ENCODE measurements around the gene EDC3. TPM values are rescaled to one million over a fixed set of nuclear protein-coding genes. Genes with fewer than 3 reads are reported as not detected.

EDC3 gene
- total RNA-seq, 1 experiment from 2014 or later = 62.0 TPM

DNA sequence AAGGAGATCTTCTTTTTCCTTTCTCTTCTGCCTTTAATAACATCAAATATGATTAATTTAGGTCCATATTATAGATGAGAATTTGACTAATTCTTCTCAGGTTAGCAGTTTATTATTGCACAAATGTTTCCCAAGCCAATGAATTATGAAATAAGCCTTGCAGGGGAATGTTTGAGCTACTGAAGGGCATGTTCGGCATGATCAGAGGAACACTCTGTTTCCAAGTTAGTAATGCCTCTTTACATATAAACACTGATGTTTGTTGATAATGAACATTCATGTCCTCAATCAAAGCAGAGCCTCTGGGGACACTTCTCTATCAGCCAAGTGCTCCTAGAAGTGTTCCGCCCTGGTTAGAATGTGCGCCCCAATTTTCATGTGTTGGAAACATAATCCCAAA, 39.5 kb upstream of the EDC3 start:
- Mint-ChIP-seq H3K9me3 (ENCODE audit: unreplicated experiment) (no peaks in the 10 kb centered on the region), H3K36me3 (ENCODE audit: insufficient read depth, unreplicated experiment) (peaks cover 5% of the 10 kb centered on the region), H3K27me3 (ENCODE audit: insufficient read depth, unreplicated experiment) (no peaks in the 10 kb centered on the region), H3K27ac (ENCODE audit: unreplicated experiment) (no peak overlapping the region), H3K4me3 (ENCODE audit: unreplicated experiment) (no peak overlapping the region), H3K4me1 (ENCODE audit: low read depth, unreplicated experiment) (peaks cover 12% of the 10 kb centered on the region)
- H3K4me1 ChIP-seq = peaks cover 16% of the 10 kb centered on the region
- TF ChIP-seq, protein P1, sequence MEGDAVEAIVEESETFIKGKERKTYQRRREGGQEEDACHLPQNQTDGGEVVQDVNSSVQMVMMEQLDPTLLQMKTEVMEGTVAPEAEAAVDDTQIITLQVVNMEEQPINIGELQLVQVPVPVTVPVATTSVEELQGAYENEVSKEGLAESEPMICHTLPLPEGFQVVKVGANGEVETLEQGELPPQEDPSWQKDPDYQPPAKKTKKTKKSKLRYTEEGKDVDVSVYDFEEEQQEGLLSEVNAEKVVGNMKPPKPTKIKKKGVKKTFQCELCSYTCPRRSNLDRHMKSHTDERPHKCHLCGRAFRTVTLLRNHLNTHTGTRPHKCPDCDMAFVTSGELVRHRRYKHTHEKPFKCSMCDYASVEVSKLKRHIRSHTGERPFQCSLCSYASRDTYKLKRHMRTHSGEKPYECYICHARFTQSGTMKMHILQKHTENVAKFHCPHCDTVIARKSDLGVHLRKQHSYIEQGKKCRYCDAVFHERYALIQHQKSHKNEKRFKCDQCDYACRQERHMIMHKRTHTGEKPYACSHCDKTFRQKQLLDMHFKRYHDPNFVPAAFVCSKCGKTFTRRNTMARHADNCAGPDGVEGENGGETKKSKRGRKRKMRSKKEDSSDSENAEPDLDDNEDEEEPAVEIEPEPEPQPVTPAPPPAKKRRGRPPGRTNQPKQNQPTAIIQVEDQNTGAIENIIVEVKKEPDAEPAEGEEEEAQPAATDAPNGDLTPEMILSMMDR (IDR thresholded peaks at IDR 0.05; ENCODE audit: insufficient read depth in 1 of 2, low read depth in 1 of 2, low read length in 1 of 2, severe bottlenecking in 1 of 2, unreplicated experiment in 1 of 2) = no peak
- ChIA-PET POLR2A (no interaction called here), CTCF (no interaction called here)
- no peaks in the 10 kb centered on the region for H3K27me3 ChIP-seq (replicated peaks; ENCODE audit: control insufficient read depth, insufficient read depth, low read length)
- no peak for DNase-seq
- no peaks in the 10 kb centered on the region for H3K36me3 ChIP-seq (ENCODE audit: control insufficient read depth, insufficient read depth, low read length)
- H3K9me3 ChIP-seq = no peaks in the 10 kb centered on the region
- intact Hi-C loops (cut with micrococcal nuclease; ENCODE audit: unreplicated experiment) = no loop called here
- BruUV-seq (replicated peaks) = no TSS peak
- H3K4me3 ChIP-seq (ENCODE audit: low read depth, low read length) = no peak overlapping the region

DNA sequence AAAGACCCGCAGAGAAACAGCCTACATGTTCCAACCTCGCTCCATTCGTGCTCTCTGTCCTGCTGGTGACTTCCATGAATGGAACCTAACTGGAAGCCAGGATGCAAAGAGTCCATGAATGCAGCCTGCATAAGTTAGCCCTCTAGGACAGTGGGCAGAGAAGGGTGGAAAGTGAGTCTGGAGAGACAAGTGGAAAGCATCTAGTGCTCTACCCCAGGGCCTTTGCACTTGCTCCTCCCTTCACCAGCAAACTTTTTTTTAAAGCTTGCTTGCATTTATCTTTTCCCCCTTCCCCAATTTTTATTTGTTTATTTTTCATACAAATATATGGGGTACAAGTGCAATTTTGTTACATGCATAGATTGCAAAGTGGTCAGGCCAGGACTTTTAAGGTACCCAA, 37.4 kb upstream of the EDC3 start:
- no peaks in the 10 kb centered on the region for H3K27me3 Mint-ChIP-seq (ENCODE audit: insufficient read depth, unreplicated experiment)
- TF ChIP-seq, protein P1 (IDR thresholded peaks at IDR 0.05; ENCODE audit: insufficient read depth in 1 of 2, low read depth in 1 of 2, low read length in 1 of 2, severe bottlenecking in 1 of 2, unreplicated experiment in 1 of 2) = no peak
- no peaks in the 10 kb centered on the region for H3K27me3 ChIP-seq (replicated peaks; ENCODE audit: control insufficient read depth, insufficient read depth, low read length)
- intact Hi-C loops (cut with micrococcal nuclease; ENCODE audit: unreplicated experiment) = no loop called here
- H3K4me3 Mint-ChIP-seq (ENCODE audit: unreplicated experiment) = no peak overlapping the region
- DNase-seq = no peak
- no peak overlapping the region for H3K4me3 ChIP-seq (ENCODE audit: low read depth, low read length)
- POLR2A ChIA-PET = no interaction called here
- no TSS peak for BruUV-seq (replicated peaks)
- peaks cover 19% of the 10 kb centered on the region for H3K4me1 Mint-ChIP-seq (ENCODE audit: low read depth, unreplicated experiment)
- no peaks in the 10 kb centered on the region for H3K36me3 ChIP-seq (ENCODE audit: control insufficient read depth, insufficient read depth, low read length)
- no peak overlapping the region for H3K27ac Mint-ChIP-seq (ENCODE audit: unreplicated experiment)
- H3K9me3 Mint-ChIP-seq (ENCODE audit: unreplicated experiment) = no peaks in the 10 kb centered on the region
- CTCF ChIA-PET = no interaction called here
- peaks cover 10% of the 10 kb centered on the region for H3K36me3 Mint-ChIP-seq (ENCODE audit: insufficient read depth, unreplicated experiment)
- H3K4me1 ChIP-seq = peaks cover 22% of the 10 kb centered on the region
- no peaks in the 10 kb centered on the region for H3K9me3 ChIP-seq

DNA sequence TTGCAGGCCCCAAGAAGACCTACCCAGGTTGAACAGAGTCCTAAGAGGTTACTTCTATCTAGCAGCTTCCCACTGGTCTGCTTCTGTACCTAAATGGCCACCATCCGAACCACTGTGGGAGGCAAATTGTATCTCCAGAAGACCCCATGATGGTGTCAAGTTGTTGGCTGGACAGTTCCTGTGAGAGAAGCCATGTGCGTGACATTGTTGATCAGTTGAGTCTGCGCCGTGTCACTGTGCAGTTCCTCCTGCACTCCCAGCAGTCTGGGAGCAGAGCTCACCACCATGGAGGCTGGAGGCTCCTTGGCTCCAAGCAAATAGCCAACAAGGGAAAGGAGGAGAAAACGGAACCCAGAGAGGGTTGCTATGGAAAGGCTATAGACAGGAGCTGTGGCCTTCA, 37.0 kb upstream of the EDC3 start:
- Histone ChIP-seq H3K4me3 (ENCODE audit: low read depth, low read length) (no peak overlapping the region), H3K9me3 (no peaks in the 10 kb centered on the region), H3K36me3 (ENCODE audit: control insufficient read depth, insufficient read depth, low read length) (no peaks in the 10 kb centered on the region), H3K27me3 (replicated peaks; ENCODE audit: control insufficient read depth, insufficient read depth, low read length) (no peaks in the 10 kb centered on the region), H3K4me1 (peaks cover 22% of the 10 kb centered on the region)
- BruUV-seq (replicated peaks) = no TSS peak
- Mint-ChIP-seq H3K4me3 (ENCODE audit: unreplicated experiment) (no peak overlapping the region), H3K36me3 (ENCODE audit: insufficient read depth, unreplicated experiment) (peaks cover 10% of the 10 kb centered on the region), H3K4me1 (ENCODE audit: low read depth, unreplicated experiment) (peaks cover 19% of the 10 kb centered on the region), H3K27ac (ENCODE audit: unreplicated experiment) (no peak overlapping the region), H3K27me3 (ENCODE audit: insufficient read depth, unreplicated experiment) (no peaks in the 10 kb centered on the region), H3K9me3 (ENCODE audit: unreplicated experiment) (no peaks in the 10 kb centered on the region)
- DNase-seq = no peak
- ChIA-PET POLR2A (no interaction called here), CTCF (no interaction called here)
- intact Hi-C loops (cut with micrococcal nuclease; ENCODE audit: unreplicated experiment) = no loop called here
- TF ChIP-seq, protein P1 (IDR thresholded peaks at IDR 0.05; ENCODE audit: insufficient read depth in 1 of 2, low read depth in 1 of 2, low read length in 1 of 2, severe bottlenecking in 1 of 2, unreplicated experiment in 1 of 2) = no peak

All from Caco-2 (cell line).